Mesendoderm (in vitro differentiated cells): ENCODE results near the gene KNG1. TPM values are rescaled to one million over a fixed set of nuclear protein-coding genes. Genes with fewer than 3 reads are reported as not detected.

Experiments
- DNase-seq: peaks from one replicate; pipeline ENCODE4 v3.0.0; 2013
- H2AK5ac ChIP-seq: 2 replicates; pipeline ENCODE4 v1.6.1; 2013; ENCODE audit warnings: low read length, inconsistent platforms
- H2BK120ac ChIP-seq: 2 replicates; pipeline ENCODE4 v1.6.1; 2013; ENCODE audit warnings: low read depth, mild to moderate bottlenecking, low read length, moderate library complexity, mixed read lengths
- H2BK15ac ChIP-seq: replicated peaks from 2 replicates; pipeline ENCODE4 v1.6.1; 2013; ENCODE audit warnings: low read depth, mild to moderate bottlenecking, moderate library complexity
- H2BK5ac ChIP-seq: 2 replicates; pipeline ENCODE4 v1.6.1; 2013; ENCODE audit warnings: low read length, inconsistent platforms
- H3K18ac ChIP-seq: 2 replicates; pipeline ENCODE4 v1.6.1; 2013; ENCODE audit warnings: mild to moderate bottlenecking, low read length, mixed read lengths
- H3K23ac ChIP-seq: one replicate; pipeline ENCODE4 v1.6.1; 2013; ENCODE audit warnings: low read length
- H3K27ac ChIP-seq: 2 replicates; pipeline ENCODE4 v1.5.1; 2013; ENCODE audit warnings: low read depth, mild to moderate bottlenecking, inconsistent platforms, low read length, moderate library complexity
- H3K27me3 ChIP-seq: 2 replicates; pipeline ENCODE4 v1.6.1; 2013; ENCODE audit warnings: low read length, control low read depth, mild to moderate bottlenecking, inconsistent platforms; ENCODE audit not compliant: insufficient read depth, poor library complexity
- H3K36me3 ChIP-seq: 2 replicates; pipeline ENCODE4 v1.6.1; 2013; ENCODE audit warnings: low read length, inconsistent platforms; ENCODE audit not compliant: control insufficient read depth, insufficient read depth
- H3K4ac ChIP-seq: one replicate; pipeline ENCODE4 v1.6.1; 2013; ENCODE audit warnings: low read depth, mild to moderate bottlenecking, low read length, moderate library complexity
- H3K4me1 ChIP-seq: 2 replicates; pipeline ENCODE4 v1.6.1; 2013; ENCODE audit warnings: low read depth, low read length, inconsistent platforms; ENCODE audit not compliant: control insufficient read depth
- H3K4me2 ChIP-seq: 2 replicates; pipeline ENCODE4 v1.6.1; 2013; ENCODE audit warnings: low read length
- H3K4me3 ChIP-seq: 2 replicates; pipeline ENCODE4 v1.5.1; 2013; ENCODE audit warnings: mild to moderate bottlenecking, low read length
- H3K56ac ChIP-seq: one replicate; pipeline ENCODE4 v1.6.1; 2013; ENCODE audit warnings: low read length
- H3K79me1 ChIP-seq: 2 replicates; pipeline ENCODE4 v1.6.1; 2013; ENCODE audit warnings: low read length, inconsistent platforms
- H3K79me2 ChIP-seq: 2 replicates; pipeline ENCODE4 v1.6.1; 2013; ENCODE audit warnings: mild to moderate bottlenecking, low read length; ENCODE audit not compliant: control insufficient read depth, insufficient read depth
- H3K9ac ChIP-seq: 2 replicates; pipeline ENCODE4 v1.6.1; 2013; ENCODE audit warnings: low read length, inconsistent platforms
- H4K5ac ChIP-seq: one replicate; pipeline ENCODE4 v1.6.1; 2013; ENCODE audit warnings: low read length
- H4K8ac ChIP-seq: one replicate; pipeline ENCODE4 v1.6.1; 2013; ENCODE audit warnings: low read depth, mild to moderate bottlenecking, control low read depth, low read length, moderate library complexity
- WGBS: extraction: QIAGEN DNeasy Blood & Tissue Kit; methylation state at CpG from one replicate; pipeline ENCODE4 v1.1.7; 2013; ENCODE audit warnings: low lambda C conversion rate, missing lambda C conversion rate; ENCODE audit not compliant: insufficient coverage; ENCODE audit errors: extremely low coverage; 5-methylcytosine and 5-hydroxymethylcytosine counted together
- polyA plus RNA-seq, 2 experiments: library from polyadenylated mRNA; stranded (reverse); fragments of 200-250 nt; gene quantifications; one replicate each; pipeline ENCODE4 v1.2.3, GENCODE V29; 2013

The KNG1 gene
- 0.04 TPM for polyA plus RNA-seq (2013, experiment 1 of 2)
- polyA plus RNA-seq (2013, experiment 2 of 2) = 0.04 TPM

- Histone ChIP-seq H3K23ac (no peak within 1 kb of the TSS), H4K5ac (no peak within 1 kb of the TSS), H2BK15ac (no peak within 1 kb of the TSS), H3K4me1 (no peaks in the 10 kb centered on the region), H3K79me2 (no peaks in the 10 kb centered on the region), H3K36me3 (no peaks in the 10 kb centered on the region), H4K8ac (no peak within 1 kb of the TSS), H3K56ac (no peak within 1 kb of the TSS), H3K4me3 (no peak within 1 kb of the TSS), H3K27me3 (no peaks in the 10 kb centered on the region), H2BK5ac (no peak within 1 kb of the TSS), H3K79me1 (no peaks in the 10 kb centered on the region), H3K9ac (no peak within 1 kb of the TSS), H3K4ac (no peak within 1 kb of the TSS), H3K27ac (no peak within 1 kb of the TSS), H2AK5ac (no peak within 1 kb of the TSS), H2BK120ac (no peak within 1 kb of the TSS), H3K18ac (no peak within 1 kb of the TSS), H3K4me2 (no peak within 1 kb of the TSS)
- DNase-seq = no peak
- no CpG with 5 or more reads among the region's 3 CpGs for WGBS
These were observed at the start of gene KNG1 for GRCh38 chr3:186717039-186717457. Gene KNG1, plus strand, starts transcription at chr3:186717359. Its CDS starts 184 bp downstream, at chr3:186717543.

GRCh38 chr3:186668426-186668825, 48.7 kb upstream of the KNG1 start:
- H3K27me3 ChIP-seq = no peaks in the 10 kb centered on the region
- no peak overlapping the region for H2BK120ac ChIP-seq
- no CpG with 5 or more reads among the region's 6 CpGs for WGBS
- H3K79me1 ChIP-seq = no peaks in the 10 kb centered on the region
- H3K4me1 ChIP-seq = peaks cover 8% of the 10 kb centered on the region
- H3K4ac ChIP-seq = no peak overlapping the region
- H2BK5ac ChIP-seq = no peak overlapping the region
- H3K23ac ChIP-seq = no peak overlapping the region
- H3K27ac ChIP-seq = no peak overlapping the region
- no peak overlapping the region for H3K56ac ChIP-seq
- H4K5ac ChIP-seq = no peak overlapping the region
- no peak overlapping the region for H2AK5ac ChIP-seq
- H2BK15ac ChIP-seq = no peak overlapping the region
- H3K36me3 ChIP-seq = no peaks in the 10 kb centered on the region
- no peak overlapping the region for H3K4me3 ChIP-seq
- H3K4me2 ChIP-seq = no peak overlapping the region
- H4K8ac ChIP-seq = no peak overlapping the region
- H3K79me2 ChIP-seq = no peaks in the 10 kb centered on the region
- DNase-seq = peak; percentile 59
- no peak overlapping the region for H3K9ac ChIP-seq
- H3K18ac ChIP-seq = no peak overlapping the region

GRCh38 chr3:186669378-186670084, 47.6 kb upstream of the KNG1 start:
- Histone ChIP-seq H3K79me2 (no peaks in the 10 kb centered on the region), H4K8ac (no peak overlapping the region), H2BK120ac (no peak overlapping the region), H2BK5ac (no peak overlapping the region), H3K27me3 (no peaks in the 10 kb centered on the region), H3K18ac (peak overlapping the region; percentile 45), H3K79me1 (no peaks in the 10 kb centered on the region), H3K4me3 (no peak overlapping the region), H3K4me1 (peaks cover 3% of the 10 kb centered on the region), H3K36me3 (no peaks in the 10 kb centered on the region), H3K27ac (no peak overlapping the region), H3K4ac (peak overlapping the region; percentile 43), H4K5ac (no peak overlapping the region), H3K4me2 (no peak overlapping the region), H2BK15ac (no peak overlapping the region), H2AK5ac (no peak overlapping the region), H3K9ac (no peak overlapping the region), H3K56ac (no peak overlapping the region), H3K23ac (no peak overlapping the region)
- WGBS = no CpG with 5 or more reads among the region's 2 CpGs
- DNase-seq = peak; percentile 32

GRCh38 chr3:186670155-186670554, 47.0 kb upstream of the KNG1 start:
- H2BK120ac ChIP-seq = no peak overlapping the region
- no peaks in the 10 kb centered on the region for H3K27me3 ChIP-seq
- H3K36me3 ChIP-seq = no peaks in the 10 kb centered on the region
- H3K4me3 ChIP-seq = no peak overlapping the region
- no peak overlapping the region for H3K27ac ChIP-seq
- no peak overlapping the region for H3K4ac ChIP-seq
- no peaks in the 10 kb centered on the region for H3K79me2 ChIP-seq
- DNase-seq = no peak
- H4K5ac ChIP-seq = no peak overlapping the region
- no peak overlapping the region for H3K4me2 ChIP-seq
- no peak overlapping the region for H3K18ac ChIP-seq
- no peak overlapping the region for H2BK15ac ChIP-seq
- no peak overlapping the region for H4K8ac ChIP-seq
- H2AK5ac ChIP-seq = no peak overlapping the region
- no peaks in the 10 kb centered on the region for H3K79me1 ChIP-seq
- H3K9ac ChIP-seq = no peak overlapping the region
- no peak overlapping the region for H2BK5ac ChIP-seq
- H3K23ac ChIP-seq = no peak overlapping the region
- H3K4me1 ChIP-seq = no peaks in the 10 kb centered on the region
- no peak overlapping the region for H3K56ac ChIP-seq

- no peak overlapping the region for H3K27ac ChIP-seq
- H3K36me3 ChIP-seq = no peaks in the 10 kb centered on the region
- H4K8ac ChIP-seq = no peak overlapping the region
- no peaks in the 10 kb centered on the region for H3K79me1 ChIP-seq
- no peak overlapping the region for H3K9ac ChIP-seq
- H3K4me2 ChIP-seq = no peak overlapping the region
- H3K18ac ChIP-seq = no peak overlapping the region
- no peaks in the 10 kb centered on the region for H3K79me2 ChIP-seq
- H2BK5ac ChIP-seq = no peak overlapping the region
- H4K5ac ChIP-seq = no peak overlapping the region
- DNase-seq = no peak
- H3K4ac ChIP-seq = no peak overlapping the region
- no peak overlapping the region for H2AK5ac ChIP-seq
- no peak overlapping the region for H3K4me3 ChIP-seq
- no peak overlapping the region for H3K56ac ChIP-seq
- no peaks in the 10 kb centered on the region for H3K27me3 ChIP-seq
- H2BK120ac ChIP-seq = no peak overlapping the region
- H3K4me1 ChIP-seq = no peaks in the 10 kb centered on the region
- no peak overlapping the region for H3K23ac ChIP-seq
- 80% methylated on average over 1 of the region's 3 CpGs for WGBS
- H2BK15ac ChIP-seq = no peak overlapping the region
These were observed 46.1 kb upstream of the KNG1 start for GRCh38 chr3:186671051-186671450.

GRCh38 chr3:186678604-186679003, 38.6 kb upstream of the KNG1 start:
- no peak overlapping the region for H4K5ac ChIP-seq
- H3K4me3 ChIP-seq = no peak overlapping the region
- no peak overlapping the region for H3K27ac ChIP-seq
- H3K27me3 ChIP-seq = no peaks in the 10 kb centered on the region
- H3K79me1 ChIP-seq = no peaks in the 10 kb centered on the region
- H3K79me2 ChIP-seq = no peaks in the 10 kb centered on the region
- H3K36me3 ChIP-seq = no peaks in the 10 kb centered on the region
- no peak overlapping the region for H2BK120ac ChIP-seq
- no peak overlapping the region for H3K9ac ChIP-seq
- H2AK5ac ChIP-seq = no peak overlapping the region
- DNase-seq = no peak
- H3K56ac ChIP-seq = no peak overlapping the region
- H4K8ac ChIP-seq = no peak overlapping the region
- H2BK15ac ChIP-seq = no peak overlapping the region
- no peaks in the 10 kb centered on the region for H3K4me1 ChIP-seq
- no peak overlapping the region for H2BK5ac ChIP-seq
- no peak overlapping the region for H3K18ac ChIP-seq
- H3K23ac ChIP-seq = no peak overlapping the region
- no peak overlapping the region for H3K4ac ChIP-seq
- no peak overlapping the region for H3K4me2 ChIP-seq
